Ovary (tissue), 9 donors: Measurements from ENCODE around the gene MAPK1. TPM values are rescaled to one million over a fixed set of nuclear protein-coding genes. Genes with fewer than 3 reads are reported as not detected.

Experiments used
- DNase-seq, 5 donors: peaks; one replicate each; pipeline ENCODE4 v3.0.0-alpha.2; 2019 to 2020
- H3K27ac ChIP-seq, 2 donors: fragments of 200-600 bp; one replicate each; pipeline versions ENCODE4 v1.5.1 to v1.8.0; 2019 to 2022
- H3K27me3 ChIP-seq: fragments of 200-600 bp; one replicate; pipeline ENCODE4 v1.8.0; 2022
- H3K36me3 ChIP-seq: fragments of 200-600 bp; sonication (generic); one replicate; pipeline ENCODE4 v1.5.1; 2019
- H3K4me1 ChIP-seq: one replicate; pipeline ENCODE4 v1.8.1; 2013; ENCODE audit warnings: mild to moderate bottlenecking, moderate library complexity; ENCODE audit not compliant: insufficient read depth
- H3K4me3 ChIP-seq: fragments of 200-600 bp; sonication (generic); one replicate; pipeline ENCODE4 v1.5.1; 2017
- H3K9me3 ChIP-seq, 2 donors: fragments of 200-600 bp in 1 of 2; sonication (generic) in 1 of 2; one replicate each; pipeline versions ENCODE4 v1.5.1 to v1.8.1; 2013 to 2019; ENCODE audit warnings: mild to moderate bottlenecking in 1 of 2, moderate library complexity in 1 of 2
- CTCF ChIP-seq, 3 donors: fragments of 450-650 bp in 2 of 3; fragments of 200-600 bp in 1 of 3; IDR thresholded peaks; one replicate each; pipeline versions ENCODE4 v1.5.1 to v1.8.0; 2016 to 2022; ENCODE audit warnings: antibody characterized with exemption in 3 of 3, mild to moderate bottlenecking in 1 of 3
- EP300 ChIP-seq: sonication (generic); formaldehyde crosslinking; IDR thresholded peaks from one replicate; pipeline ENCODE4 v1.6.1; 2017; ENCODE audit warnings: antibody characterized with exemption
- POLR2A ChIP-seq: fragments of 450-650 bp; IDR thresholded peaks from one replicate; pipeline ENCODE4 v1.6.1; 2017; ENCODE audit warnings: antibody characterized with exemption, mild to moderate bottlenecking, moderate library complexity
- WGBS, 3 donors: extraction: QIAGEN DNeasy Blood & Tissue Kit in 1 of 3; methylation state at CpG; one replicate each; pipeline versions ENCODE4 v1.1.5 to v1.1.7; 2013 to 2017; 5-methylcytosine and 5-hydroxymethylcytosine counted together
- intact Hi-C, 4 donors: fragments of 100-400 bp; cut with DNase I; formaldehyde crosslinking; loops; one replicate each; pipeline versions ENCODE4 v1.11.0 to v1.15.1; 2022 to 2023
- polyA plus RNA-seq, 2 donors: library from polyadenylated mRNA; stranded (reverse); fragments of 200-250 nt in 1 of 2; fragments of 350-450 nt in 1 of 2; fragmentation: Illumina TruSeq in 1 of 2; extraction: RNeasy Lipid Tissue Mini Kit (QIAGEN cat#74804) in 1 of 2; gene quantifications; one replicate each; pipeline ENCODE4 v1.2.3, GENCODE V29; 2013 to 2014
- total RNA-seq, 7 donors: library from RNA; depleted of rRNA in 2 of 7; stranded (reverse); fragments of >200 nt in 2 of 7; fragmentation: NEBNext Ultra II Directional in 3 of 7; extraction: Animal tissue kit (Norgen Biotek cat#: 25700) in 3 of 7; gene quantifications; one replicate each; pipeline versions ENCODE4 v1.1.0 to v1.2.4, GENCODE V29; 2016 to 2023
- donor health status: DM: no; HTN: no; CAD: no; lungs with moderate emphysema.
- donor health status: DM: no; HTN: no; CAD: no.
- donor health status: Bipolar disorder and iron deficiency.
- donor health status: DM: yes; HTN: yes; CAD: no.
- donor health status: DM: no; HTN: no; CAD: no.
- donor health status: DM: yes; HTN: yes; CAD: no.

The MAPK1 gene
- total and polyA plus RNA-seq, 9 donors, result 12.3 to 125 (median 98.1) TPM

GRCh38 chr22:21759646-21760376, 107.6 kb downstream of the MAPK1 start:
- Histone ChIP-seq H3K9me3 (no peaks in the 10 kb centered on the region), H3K27ac (no peak overlapping the region), H3K27me3 (no peaks in the 10 kb centered on the region), H3K4me1 (peaks cover 15% of the 10 kb centered on the region), H3K36me3 (no peaks in the 10 kb centered on the region), H3K4me3 (no peak overlapping the region)
- intact Hi-C loops, result loop anchor here in 1 of 4 donors (10.0 kb wide), 1 partner anchor 55 kb away; no protein-coding TSS in a partner anchor
- DNase-seq, result peak; percentile 48 to 77 (median 54)
- 21 to 44% (median 26%) methylated on average over 8 of the region's 8 CpGs for WGBS, 3 donors
- TF ChIP-seq POLR2A (no peak), CTCF (IDR thresholded peaks at IDR 0.05) (no peak), EP300 (no peak)

GRCh38 chr22:21759093-21759492, 108.4 kb downstream of the MAPK1 start:
- WGBS, 3 donors, result 22 to 59% (median 34%) methylated on average over 4 of the region's 4 CpGs
- no peaks in the 10 kb centered on the region for H3K9me3 ChIP-seq
- H3K4me3 ChIP-seq, result no peak overlapping the region
- no peak for DNase-seq
- peaks cover 20% of the 10 kb centered on the region for H3K4me1 ChIP-seq
- no peaks in the 10 kb centered on the region for H3K36me3 ChIP-seq
- intact Hi-C loops, result no loop called here
- no peaks in the 10 kb centered on the region for H3K27me3 ChIP-seq
- TF ChIP-seq POLR2A (no peak), EP300 (no peak), CTCF (IDR thresholded peaks at IDR 0.05) (no peak)
- H3K27ac ChIP-seq, result peak overlapping the region in 1 of 2 donors; percentile 10

GRCh38 chr22:21758091-21758864, 109.2 kb downstream of the MAPK1 start:
- no peaks in the 10 kb centered on the region for H3K27me3 ChIP-seq
- H3K4me1 ChIP-seq, result peaks cover 23% of the 10 kb centered on the region
- TF ChIP-seq POLR2A, result no peak
- TF ChIP-seq CTCF (IDR thresholded peaks at IDR 0.05), result no peak
- H3K4me3 ChIP-seq, result no peak overlapping the region
- H3K9me3 ChIP-seq, result no peaks in the 10 kb centered on the region
- intact Hi-C loops, result no loop called here
- DNase-seq, result no peak
- 87 to 95% (median 92%) methylated on average over 21 of the region's 21 CpGs for WGBS, 3 donors
- H3K27ac ChIP-seq, result peak overlapping the region in 1 of 2 donors; percentile 10
- H3K36me3 ChIP-seq, result no peaks in the 10 kb centered on the region

- Histone ChIP-seq H3K4me1 (peaks cover 24% of the 10 kb centered on the region), H3K36me3 (no peaks in the 10 kb centered on the region), H3K9me3 (no peaks in the 10 kb centered on the region), H3K4me3 (no peak overlapping the region), H3K27ac (no peak overlapping the region), H3K27me3 (no peaks in the 10 kb centered on the region)
- DNase-seq, result no peak
- intact Hi-C loops, result no loop called here
- WGBS, 3 donors, result 12 to 27% (median 18%) methylated on average over 5 of the region's 5 CpGs
- TF ChIP-seq POLR2A (no peak), EP300 (no peak), CTCF (IDR thresholded peaks at IDR 0.05) (no peak)
Observed at GRCh38 chr22:21755851-21756284, 111.6 kb downstream of the MAPK1 start.
